T-cell (primary cell): ENCODE results near the gene LYST. TPM values are rescaled to one million over a fixed set of nuclear protein-coding genes. Genes with fewer than 3 reads are reported as not detected.
A peak's percentile ranks its signal among the peaks of the same experiment; 100 is the strongest.
"Not testable (repeated sequence)": the region's sequence is repeated elsewhere in the genome, so short reads cannot be mapped to it uniquely, and the experiment has no call there.

Experiments used
- ATAC-seq, 4 experiments: fragments of 200-7000 bp in 3 of 4; fragments of 150-1000 bp in 1 of 4; cut with Tn5 transposase; replicated peaks in 1 of 4; 1 replicate in 3 of 4; 2 replicates in 1 of 4; pipeline ENCODE4 v1.10.0; 2021; ENCODE audit warnings: moderate library complexity in 3 of 4, mild to moderate bottlenecking in 2 of 4, moderate number of reproducible peaks in 1 of 4
- CTCF ChIA-PET, 2 donors: fragments of 300-600 bp; sonication (Branson Sonifier 250); formaldehyde crosslinking; loops; one replicate each; lab custom pipeline; 2022; ENCODE audit warnings: antibody characterized with exemption in 2 of 2; lab: Charles Lee
- POLR2A ChIA-PET, 2 donors: fragments of 300-600 bp; sonication (Branson Sonifier 250); formaldehyde crosslinking; loops; one replicate each; lab custom pipeline; 2022; ENCODE audit warnings: antibody characterized with exemption in 2 of 2; lab: Charles Lee
- DNase-seq, 35 experiments: peaks; one replicate each; pipeline versions ENCODE4 v3.0.0 to v3.0.0-alpha.2; 2013 to 2023
- H3K27ac ChIP-seq: one replicate; pipeline ENCODE4 v1.5.1; 2013; ENCODE audit warnings: low read length
- H3K27me3 ChIP-seq, 2 experiments: replicated peaks in 1 of 2; 1 replicate in 1 of 2; 2 replicates in 1 of 2; pipeline versions ENCODE4 v1.6.1 to v1.7.0; 2013; ENCODE audit warnings: low read length in 1 of 2, mixed read lengths in 1 of 2; ENCODE audit not compliant: control insufficient read depth in 2 of 2, insufficient read depth in 2 of 2; ENCODE audit errors: extremely low read depth in 1 of 2
- H3K36me3 ChIP-seq, 2 donors: 1 replicate in 1 of 2; 2 replicates in 1 of 2; pipeline versions ENCODE4 v1.6.1 to v1.7.0; 2013; ENCODE audit warnings: low read length in 1 of 2; ENCODE audit not compliant: control insufficient read depth in 2 of 2, insufficient read depth in 1 of 2; ENCODE audit errors: extremely low read depth in 1 of 2
- H3K4me1 ChIP-seq, 2 experiments: 1 replicate in 1 of 2; 2 replicates in 1 of 2; pipeline versions ENCODE4 v1.6.1 to v1.7.0; 2013; ENCODE audit warnings: low read length in 2 of 2, mixed read lengths in 1 of 2; ENCODE audit not compliant: insufficient read depth in 2 of 2, control insufficient read depth in 1 of 2; ENCODE audit errors: extremely low read depth in 1 of 2
- H3K4me3 ChIP-seq, 2 donors: 1 replicate in 1 of 2; 2 replicates in 1 of 2; pipeline versions ENCODE4 v1.5.1 to v1.7.0; 2013; ENCODE audit warnings: mild to moderate bottlenecking in 2 of 2, low read length in 1 of 2, moderate library complexity in 1 of 2; ENCODE audit not compliant: control insufficient read depth in 1 of 2; ENCODE audit errors: extremely low read depth in 1 of 2
- H3K9me3 ChIP-seq: 2 replicates; pipeline ENCODE4 v1.7.0; 2013
- H3K27ac Mint-ChIP-seq, 2 donors: one replicate each; pipeline ENCODE4 v1.8.0; 2020 to 2021; ENCODE audit warnings: mild to moderate bottlenecking in 2 of 2, mixed read lengths in 2 of 2
- H3K27me3 Mint-ChIP-seq, 2 donors: one replicate each; pipeline ENCODE4 v1.8.0; 2021 to 2022; ENCODE audit warnings: mixed read lengths in 2 of 2
- H3K36me3 Mint-ChIP-seq: one replicate; pipeline ENCODE4 v1.8.0; 2021; ENCODE audit warnings: mixed read lengths
- H3K4me1 Mint-ChIP-seq, 3 donors: one replicate each; pipeline ENCODE4 v1.8.0; 2020 to 2022; ENCODE audit warnings: mixed read lengths in 3 of 3, mild to moderate bottlenecking in 1 of 3
- H3K4me3 Mint-ChIP-seq, 3 donors: one replicate each; pipeline ENCODE4 v1.8.0; 2020 to 2022; ENCODE audit warnings: mild to moderate bottlenecking in 3 of 3, mixed read lengths in 3 of 3, moderate library complexity in 3 of 3
- H3K9me3 Mint-ChIP-seq, 3 donors: one replicate each; pipeline ENCODE4 v1.8.0; 2020 to 2022; ENCODE audit warnings: mixed read lengths in 3 of 3
- WGBS: methylation state at CpG from one replicate; pipeline ENCODE4 v1.1.5; 2013; ENCODE audit warnings: missing lambda C conversion rate; ENCODE audit not compliant: insufficient coverage; 5-methylcytosine and 5-hydroxymethylcytosine counted together
- total RNA-seq, 35 experiments: library from RNA in 6 of 35; stranded (reverse) in 6 of 35; fragments of 120-200 nt in 1 of 35; gene quantifications; one replicate each; pipeline versions ENCODE4 v1.2.1 to v1.2.4 and lab custom pipeline; 2013 to 2026

Gene LYST
- total RNA-seq, 5 donors from 2014 or later (not counting 1 experiment from before 2014, with no cell fraction given), result 19.7 to 37.9 (median 29.1) TPM

DNA sequence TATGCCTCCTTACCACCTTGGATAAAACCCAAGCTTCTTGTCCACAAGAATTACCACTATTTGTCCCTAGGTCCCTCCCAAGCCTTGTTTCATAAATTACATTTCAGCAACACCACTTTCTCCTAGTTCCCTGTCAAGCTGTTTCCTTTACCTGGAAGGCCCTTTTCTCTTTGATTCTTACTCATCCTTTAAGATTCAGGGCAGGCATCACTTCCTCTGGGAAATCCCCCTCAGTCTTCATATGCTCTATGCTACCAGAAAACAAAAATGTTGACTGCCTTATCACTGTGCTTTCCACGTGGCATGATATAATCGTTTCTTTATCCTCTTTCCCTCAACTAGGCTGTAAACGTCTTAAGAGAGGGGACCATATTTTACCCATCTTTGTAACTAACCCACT, 102.7 kb downstream of the LYST start:
- Histone ChIP-seq H3K36me3 (peaks cover under 1 to 52% of the 10 kb centered on the region in 2 donors), H3K4me1 (no peaks in the 10 kb centered on the region), H3K9me3 (no peaks in the 10 kb centered on the region), H3K4me3 (no peak overlapping the region), H3K27me3 (no peaks in the 10 kb centered on the region), H3K27ac (no peak overlapping the region)
- CTCF ChIA-PET, result no interaction called here
- ATAC-seq (peak in 1 of 4 experiments; percentile 46), DNase-seq (peak in 1 of 35 experiments; percentile 24)
- peaks cover 0 to 1% (median 0%) of the 10 kb centered on the region in 3 donors for H3K4me1 Mint-ChIP-seq
- POLR2A ChIA-PET, result no interaction called here
- H3K36me3 Mint-ChIP-seq, result peaks cover 37% of the 10 kb centered on the region
- H3K27me3 Mint-ChIP-seq, result no peaks in the 10 kb centered on the region
- WGBS, result 35% methylated on average over 3 of the region's 3 CpGs
- no peaks in the 10 kb centered on the region for H3K9me3 Mint-ChIP-seq
- H3K27ac Mint-ChIP-seq, result no peak overlapping the region
- H3K4me3 Mint-ChIP-seq, result no peak overlapping the region

DNA sequence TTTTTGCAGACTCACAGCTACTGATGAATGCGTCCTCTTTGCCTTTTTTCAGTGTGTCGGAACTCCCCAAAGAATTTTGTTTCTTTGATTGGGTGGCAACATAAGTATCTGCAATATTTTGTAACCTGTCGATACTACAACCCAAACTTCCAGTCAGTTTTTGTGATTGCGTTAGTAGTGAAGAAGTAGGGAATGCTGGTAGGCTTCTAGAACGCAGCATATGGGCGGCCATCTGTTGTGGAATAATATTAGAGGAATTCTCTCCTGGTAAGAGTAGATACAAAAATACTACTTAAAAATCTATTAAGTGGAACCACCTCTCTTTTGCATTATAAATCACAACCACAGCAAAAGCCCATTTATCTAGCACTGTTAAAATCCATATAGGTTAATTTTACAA, 107.4 kb downstream of the LYST start:
- ATAC-seq (no peak), DNase-seq (no peak)
- H3K9me3 Mint-ChIP-seq, result no peaks in the 10 kb centered on the region
- Histone ChIP-seq H3K4me3 (no peak overlapping the region), H3K36me3 (peaks cover 10 to 59% of the 10 kb centered on the region in 2 donors), H3K27ac (no peak overlapping the region), H3K4me1 (no peaks in the 10 kb centered on the region), H3K9me3 (no peaks in the 10 kb centered on the region), H3K27me3 (no peaks in the 10 kb centered on the region)
- H3K27ac Mint-ChIP-seq, result no peak overlapping the region
- WGBS, result no CpG with 5 or more reads among the region's 6 CpGs
- ChIA-PET CTCF (no interaction called here), POLR2A (no interaction called here)
- H3K36me3 Mint-ChIP-seq, result peaks cover 39% of the 10 kb centered on the region
- no peaks in the 10 kb centered on the region for H3K4me1 Mint-ChIP-seq
- no peaks in the 10 kb centered on the region for H3K27me3 Mint-ChIP-seq
- H3K4me3 Mint-ChIP-seq, result no peak overlapping the region

DNA sequence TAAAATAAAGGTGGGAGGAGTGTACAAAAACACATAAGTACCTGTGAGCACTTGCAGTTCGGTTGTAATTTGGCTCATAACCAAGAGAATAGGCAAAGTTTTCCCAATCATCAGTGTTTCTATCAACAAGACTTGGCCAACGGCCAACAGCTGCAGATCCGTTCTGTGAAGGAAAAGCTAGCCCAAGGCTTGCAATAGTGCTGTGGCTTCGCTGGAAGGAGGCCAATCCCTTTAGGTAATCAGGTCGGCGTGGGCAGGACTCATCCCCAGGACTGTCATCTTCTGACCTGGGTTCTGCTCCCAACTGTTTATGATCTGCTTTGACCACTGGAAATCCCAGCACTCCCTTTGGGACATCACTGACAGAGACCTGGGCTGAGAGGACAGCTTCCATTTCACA, 107.8 kb downstream of the LYST start:
- Histone ChIP-seq H3K4me3 (no peak overlapping the region), H3K36me3 (peaks cover 10 to 57% of the 10 kb centered on the region in 2 donors), H3K4me1 (no peaks in the 10 kb centered on the region), H3K27ac (no peak overlapping the region), H3K9me3 (no peaks in the 10 kb centered on the region), H3K27me3 (no peaks in the 10 kb centered on the region)
- ATAC-seq, result no peak
- ChIA-PET CTCF (no interaction called here), POLR2A (no interaction called here)
- no peak for DNase-seq
- Mint-ChIP-seq H3K36me3 (peaks cover 41% of the 10 kb centered on the region), H3K4me1 (no peaks in the 10 kb centered on the region), H3K9me3 (no peaks in the 10 kb centered on the region), H3K4me3 (no peak overlapping the region), H3K27ac (no peak overlapping the region), H3K27me3 (no peaks in the 10 kb centered on the region)
- WGBS, result 97% methylated on average over 5 of the region's 6 CpGs

DNA sequence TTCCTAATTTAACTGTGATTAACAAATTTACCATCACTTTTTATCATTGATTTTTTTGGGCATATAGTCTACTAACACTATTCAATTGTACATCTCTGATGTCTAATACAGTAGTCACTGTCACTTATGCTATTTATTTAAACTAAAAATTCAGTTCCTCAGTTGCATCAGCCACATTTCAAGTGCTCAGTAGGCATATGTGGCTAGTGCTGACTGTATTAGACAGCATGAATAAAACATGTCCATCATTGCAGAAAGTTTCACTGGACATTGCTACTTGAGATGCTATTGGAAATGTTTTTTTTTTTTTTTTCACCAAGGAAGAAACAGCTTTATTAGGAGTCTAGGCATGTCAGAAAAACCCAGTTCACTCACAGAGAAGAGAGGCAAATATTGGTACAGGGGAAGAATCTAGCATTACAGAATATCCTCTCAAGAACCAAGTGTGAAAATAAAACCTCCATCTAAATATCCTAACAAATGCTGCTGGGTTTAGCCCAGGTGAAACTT, 109.1 kb downstream of the LYST start:
- DNase-seq, result no peak
- Mint-ChIP-seq H3K27ac (no peak overlapping the region), H3K4me1 (no peaks in the 10 kb centered on the region), H3K9me3 (no peaks in the 10 kb centered on the region), H3K4me3 (no peak overlapping the region), H3K27me3 (no peaks in the 10 kb centered on the region), H3K36me3 (peaks cover 38% of the 10 kb centered on the region)
- ChIA-PET POLR2A (interaction anchor here (0.5 to 0.6 kb wide), 3 partner anchors 19 to 75 kb away, joined by 3 to 4 read pairs (median 3); no protein-coding TSS in a partner anchor), CTCF (interaction anchor here in 1 of 2 donors (0.6 kb wide), 1 partner anchor 219 kb away, joined by 3 read pairs; no protein-coding TSS in a partner anchor)
- Histone ChIP-seq H3K36me3 (peaks cover 10 to 57% of the 10 kb centered on the region in 2 donors), H3K27me3 (no peaks in the 10 kb centered on the region), H3K4me1 (no peaks in the 10 kb centered on the region), H3K9me3 (no peaks in the 10 kb centered on the region), H3K27ac (no peak overlapping the region), H3K4me3 (no peak overlapping the region)
- ATAC-seq, result no peak

DNA sequence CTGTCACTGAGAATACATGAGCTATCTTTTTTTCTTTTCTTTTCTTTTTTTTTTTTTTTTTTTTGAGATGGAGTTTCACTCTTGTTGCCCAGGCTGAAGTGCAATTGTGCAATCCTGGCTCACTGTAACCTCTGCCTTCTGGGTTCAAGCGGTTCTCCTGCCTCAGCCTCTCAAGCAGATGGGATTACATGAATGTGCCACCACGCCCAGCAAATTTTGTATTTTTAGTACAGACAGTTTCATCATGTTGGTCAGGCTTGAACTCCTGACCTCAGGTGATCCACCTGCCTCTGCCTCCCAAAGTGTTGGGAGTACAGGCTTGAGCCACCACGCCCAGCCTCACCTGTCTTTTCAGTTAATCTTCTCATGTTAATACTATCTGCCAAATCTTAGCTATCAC, 112.5 kb downstream of the LYST start:
- H3K9me3 Mint-ChIP-seq, H3K4me3 Mint-ChIP-seq, H3K27me3 Mint-ChIP-seq, H3K27ac ChIP-seq, DNase-seq, H3K4me1 ChIP-seq, H3K9me3 ChIP-seq, ATAC-seq, H3K4me3 ChIP-seq, H3K27ac Mint-ChIP-seq, H3K4me1 Mint-ChIP-seq, H3K27me3 ChIP-seq: not testable (repeated sequence)
- peaks cover 10 to 41% of the 10 kb centered on the region in 2 donors for H3K36me3 ChIP-seq
- ChIA-PET POLR2A (interaction anchor here (0.5 kb wide), 2 partner anchors 463 to 1141 kb away, joined by 3 to 7 read pairs; no protein-coding TSS in a partner anchor), CTCF (interaction anchor here (0.6 to 0.7 kb wide), 3 partner anchors 11 to 1462 kb away, joined by 4 to 5 read pairs (median 5); no protein-coding TSS in a partner anchor)
- H3K36me3 Mint-ChIP-seq, result peaks cover 36% of the 10 kb centered on the region
- whole genome bisulfite sequencing, result 100% methylated on average over 2 of the region's 3 CpGs

DNA sequence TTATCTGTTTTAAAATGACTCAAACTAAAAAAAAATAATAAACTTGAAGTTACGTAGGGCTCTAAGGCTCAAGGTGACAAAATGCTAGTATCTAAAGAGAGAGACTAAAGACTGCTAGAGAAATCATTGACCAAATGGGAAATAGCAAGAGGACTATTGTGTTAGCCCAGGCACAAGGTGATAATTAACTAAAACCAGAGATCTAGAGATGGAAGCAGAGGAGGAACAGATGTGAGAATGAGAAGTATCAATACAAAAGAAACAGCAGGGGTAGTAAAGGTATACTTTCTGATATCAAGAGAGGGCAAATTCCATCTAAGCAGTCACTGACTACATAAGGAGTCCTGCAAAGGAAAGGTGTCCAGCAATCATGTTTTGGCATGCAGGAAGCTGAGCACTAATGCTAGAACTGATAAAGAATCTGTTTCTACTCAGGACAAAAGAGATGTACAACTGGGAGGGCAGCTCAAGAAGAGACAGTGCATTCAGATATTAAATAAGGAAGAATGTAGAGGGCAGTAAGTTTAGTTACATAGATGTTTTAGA, 116.9 kb downstream of the LYST start:
- Histone ChIP-seq H3K4me1 (no peaks in the 10 kb centered on the region), H3K27ac (no peak overlapping the region), H3K9me3 (no peaks in the 10 kb centered on the region), H3K27me3 (no peaks in the 10 kb centered on the region), H3K36me3 (peaks cover 7 to 38% of the 10 kb centered on the region in 2 donors), H3K4me3 (no peak overlapping the region)
- H3K4me1 Mint-ChIP-seq, result no peaks in the 10 kb centered on the region
- peaks cover 46% of the 10 kb centered on the region for H3K36me3 Mint-ChIP-seq
- CTCF ChIA-PET, result interaction anchor here in 1 of 2 donors (0.7 kb wide), 1 partner anchor 11 kb away, joined by 3 read pairs; no protein-coding TSS in a partner anchor
- H3K27ac Mint-ChIP-seq, result no peak overlapping the region
- DNase-seq, result no peak
- no peak for ATAC-seq
- POLR2A ChIA-PET, result no interaction called here
- no peaks in the 10 kb centered on the region for H3K27me3 Mint-ChIP-seq
- H3K4me3 Mint-ChIP-seq, result no peak overlapping the region
- no peaks in the 10 kb centered on the region for H3K9me3 Mint-ChIP-seq
- no CpG with 5 or more reads among the region's 1 CpG for WGBS
